Measurements from ENCODE around the gene HNF4A. TPM values are rescaled to one million over a fixed set of nuclear protein-coding genes. Genes with fewer than 3 reads are reported as not detected.

Gene HNF4A
- total RNA-seq, 1 donor from 2014 or later = not detected

GRCh38 chr20:44382641-44383040 is 27.1 kb downstream of the HNF4A start:
- ATAC-seq (no peak), DNase-seq (ENCODE audit: missing footprints) (no peak)
- intact Hi-C loops (cut with DNase I) = no loop called here

- DNase-seq (ENCODE audit: missing footprints) (peak; percentile 93), ATAC-seq (peak; percentile 53)
These were observed 29.0 kb downstream of the HNF4A start for GRCh38 chr20:44384423-44385027.

DNA sequence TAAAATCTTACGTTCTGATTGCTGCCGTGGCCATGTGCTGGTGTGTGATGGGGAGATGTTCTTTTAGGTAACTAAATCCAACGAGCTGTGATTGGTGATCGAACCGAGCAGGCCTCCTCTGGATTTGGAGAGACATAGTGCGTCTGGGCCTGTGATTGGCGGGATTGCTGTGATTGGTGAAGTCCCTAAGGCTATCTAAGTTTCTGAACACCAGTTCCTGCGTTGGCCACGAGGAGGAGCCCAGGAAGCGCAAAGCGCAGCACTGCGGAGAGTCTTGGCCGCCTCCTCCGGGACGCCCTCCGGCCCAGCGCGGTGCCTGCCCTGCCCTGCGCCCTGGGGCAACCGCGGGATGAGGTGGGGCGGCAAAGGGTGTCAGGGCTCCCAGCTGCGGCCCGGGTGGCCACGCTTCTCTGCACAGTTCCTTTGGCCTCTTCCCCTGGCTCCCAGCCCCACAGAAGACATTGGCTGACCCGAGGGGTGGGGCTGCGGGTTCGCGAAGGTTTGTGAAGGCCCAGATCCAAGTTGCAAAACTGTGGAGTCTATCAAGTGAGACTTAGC is 33.0 kb downstream of the HNF4A start:
- ATAC-seq (peak; percentile 66), DNase-seq (ENCODE audit: missing footprints) (peak; percentile 77)
- intact Hi-C loops (cut with DNase I) = loop anchor here (2.0 to 5.0 kb wide), 3 partner anchors 70 to 344 kb away; partner anchors contain the start of gene FITM2

More at GRCh38 chr20:44384423-44385027, 29.0 kb downstream of the HNF4A start:
- intact Hi-C loops (cut with DNase I) = loop anchor here (2.0 to 5.0 kb wide), 3 partner anchors 72 to 348 kb away; partner anchors contain the start of gene FITM2

DNA sequence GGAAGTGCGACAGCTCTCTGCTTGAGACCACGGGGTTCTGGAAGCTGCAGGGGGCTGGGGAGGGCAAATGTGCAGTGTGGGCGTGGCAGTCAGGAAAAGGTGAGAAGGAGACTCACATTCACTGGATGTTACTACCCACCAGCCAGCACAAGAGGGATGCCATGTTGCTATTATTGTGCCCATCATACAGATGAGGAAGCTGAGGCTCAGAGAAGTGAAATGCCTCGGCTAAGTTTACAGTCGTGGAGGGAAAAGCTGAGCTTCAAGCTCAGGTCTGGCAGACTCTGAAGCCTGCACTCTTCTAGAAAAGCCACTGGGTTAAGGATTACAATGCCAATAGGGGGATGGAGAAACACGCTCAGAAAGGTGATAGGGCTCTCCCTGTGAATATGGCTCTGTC is 34.4 kb downstream of the HNF4A start:
- ATAC-seq (no peak), DNase-seq (ENCODE audit: missing footprints) (no peak)
- intact Hi-C loops (cut with DNase I) = loop anchor here (2.0 to 5.0 kb wide), 3 partner anchors 69 to 342 kb away; partner anchors contain the start of gene FITM2

GRCh38 chr20:44390280-44390679 is 34.8 kb downstream of the HNF4A start:
- no peak for DNase-seq (ENCODE audit: missing footprints)
- no peak for ATAC-seq
- intact Hi-C loops (cut with DNase I) = no loop called here

GRCh38 chr20:44392088-44392775 is 36.7 kb downstream of the HNF4A start:
- intact Hi-C loops (cut with DNase I) = no loop called here
- ATAC-seq = no peak
- no peak for DNase-seq (ENCODE audit: missing footprints)

- intact Hi-C loops (cut with DNase I) = no loop called here
- DNase-seq (ENCODE audit: missing footprints) (no peak), ATAC-seq (no peak)
These were observed 37.5 kb downstream of the HNF4A start for GRCh38 chr20:44392776-44393607.

GRCh38 chr20:44393608-44394451 is 38.3 kb downstream of the HNF4A start:
- ATAC-seq (no peak), DNase-seq (ENCODE audit: missing footprints) (no peak)
- intact Hi-C loops (cut with DNase I) = no loop called here

GRCh38 chr20:44394452-44394701 is 38.9 kb downstream of the HNF4A start:
- no peak for ATAC-seq
- DNase-seq (ENCODE audit: missing footprints) = no peak
- intact Hi-C loops (cut with DNase I) = no loop called here

DNA sequence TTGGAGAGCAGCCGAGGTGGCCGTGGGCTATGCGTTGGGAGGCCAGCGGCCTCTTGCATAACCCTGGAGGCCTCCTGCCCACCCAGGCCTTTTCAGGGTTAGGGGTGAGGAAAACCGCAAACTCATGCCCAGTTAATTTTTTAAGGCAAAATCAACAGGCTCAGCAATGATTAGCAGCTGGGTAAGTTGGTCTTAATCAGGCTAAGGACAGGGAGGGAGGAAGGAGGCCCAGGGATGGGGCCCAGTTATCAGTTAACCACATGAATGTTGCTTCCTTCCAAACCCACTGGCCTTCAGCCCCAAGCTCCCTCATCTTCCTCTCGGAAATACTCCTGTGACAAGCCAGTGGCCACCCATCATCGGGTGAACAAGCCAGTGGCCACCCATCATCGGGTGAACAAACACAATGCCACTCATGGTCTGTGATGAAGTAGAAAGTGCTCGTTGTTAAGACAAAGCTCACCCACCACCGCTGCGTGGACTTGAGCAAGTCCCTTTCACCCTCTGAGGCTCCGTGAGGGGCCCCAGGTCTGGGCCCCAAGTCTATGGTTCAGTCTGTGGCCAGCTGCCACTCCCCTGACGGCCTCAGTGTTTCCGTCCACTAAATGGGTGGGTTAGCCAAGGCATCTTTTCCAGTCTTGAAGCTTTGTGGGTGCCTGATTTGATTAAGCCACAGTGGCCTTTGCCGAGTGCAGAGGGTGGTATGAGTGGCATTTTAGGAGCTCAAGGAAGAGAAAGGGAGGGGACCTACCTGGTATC is 39.4 kb downstream of the HNF4A start:
- intact Hi-C loops (cut with DNase I) = no loop called here
- ATAC-seq (no peak), DNase-seq (ENCODE audit: missing footprints) (no peak)

DNA sequence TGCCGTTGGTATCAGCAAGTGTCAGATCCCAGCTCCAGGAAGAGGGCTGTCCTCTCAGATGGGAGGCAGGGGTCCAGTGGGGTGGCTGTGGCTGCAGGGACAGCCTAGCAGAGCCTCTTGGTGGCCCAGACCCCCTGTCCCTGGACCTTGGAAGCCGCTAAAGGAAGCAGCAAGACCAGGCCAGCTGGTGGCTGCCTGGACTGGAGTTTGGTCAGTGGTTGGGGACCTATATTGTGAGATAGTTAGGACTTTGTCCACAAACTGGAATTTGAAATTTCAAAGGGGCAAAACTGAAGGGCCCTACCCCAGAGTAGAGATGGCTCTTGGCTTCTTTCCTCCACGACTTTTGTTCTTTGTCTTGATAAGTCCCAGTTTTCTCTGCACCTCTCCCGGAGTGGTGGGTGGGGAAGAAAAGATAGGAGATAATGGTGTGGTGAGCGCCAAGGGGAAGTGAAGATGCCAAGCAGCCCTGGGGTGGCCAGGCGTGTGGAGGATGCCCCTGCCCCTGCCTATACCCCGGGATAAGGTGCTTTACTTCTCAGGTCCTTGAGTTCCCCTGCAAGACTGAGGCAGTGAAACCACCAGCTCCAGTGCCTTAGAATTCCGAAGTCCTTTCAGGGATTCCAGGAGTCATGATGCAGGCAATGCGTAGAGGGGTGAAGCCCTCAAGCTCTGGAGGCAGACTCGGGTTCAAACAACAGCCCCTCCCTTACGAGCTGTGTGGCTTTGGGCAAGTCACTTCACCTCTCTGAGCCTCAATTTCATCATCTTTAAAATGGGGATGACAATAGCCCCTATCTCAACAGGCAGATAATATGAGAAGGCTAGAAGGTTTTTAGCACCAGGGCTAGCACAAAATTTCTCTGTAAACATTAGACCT is 40.2 kb downstream of the HNF4A start:
- intact Hi-C loops (cut with DNase I) = no loop called here
- ATAC-seq (no peak), DNase-seq (ENCODE audit: missing footprints) (no peak)

GRCh38 chr20:44396369-44397130 is 41.1 kb downstream of the HNF4A start:
- no peak for ATAC-seq
- no peak for DNase-seq (ENCODE audit: missing footprints)
- intact Hi-C loops (cut with DNase I) = no loop called here

- ATAC-seq (no peak), DNase-seq (ENCODE audit: missing footprints) (no peak)
- intact Hi-C loops (cut with DNase I) = no loop called here
These were observed 42.8 kb downstream of the HNF4A start for GRCh38 chr20:44398335-44398734.

DNA sequence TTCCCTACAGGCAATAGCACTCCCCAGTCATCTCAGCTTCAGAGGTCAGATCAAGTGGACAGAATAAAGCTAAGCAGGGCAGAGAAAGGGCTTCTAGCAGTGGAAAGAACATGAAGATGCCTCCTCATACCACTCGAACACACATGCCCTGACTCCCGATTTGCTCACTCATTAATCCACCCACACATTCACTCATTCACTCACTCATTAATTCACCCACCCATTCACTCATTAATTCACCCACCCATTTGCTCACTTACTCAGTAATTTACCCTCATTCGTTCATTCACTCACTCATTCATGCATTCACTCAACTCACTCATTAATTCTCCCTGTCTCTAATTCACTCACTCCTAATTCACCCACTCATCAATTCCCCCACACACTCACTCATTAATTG is 43.9 kb downstream of the HNF4A start:
- DNase-seq (ENCODE audit: missing footprints) (no peak), ATAC-seq (no peak)
- intact Hi-C loops (cut with DNase I) = no loop called here

DNA sequence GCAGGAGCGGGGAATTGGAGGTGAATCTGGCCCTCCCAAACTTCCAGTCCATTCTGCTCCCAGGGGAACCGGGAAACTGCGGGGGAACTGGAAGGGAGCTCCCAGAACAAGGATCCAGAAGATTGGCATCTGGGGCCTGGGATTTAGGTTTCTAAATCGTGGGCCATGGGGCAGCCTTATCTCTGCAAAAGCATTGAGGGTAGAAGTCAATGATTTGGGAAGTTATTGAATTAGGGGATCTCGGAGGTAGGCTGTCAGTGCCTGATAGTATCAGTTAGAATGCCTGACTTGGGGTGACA is 45.1 kb downstream of the HNF4A start:
- DNase-seq (ENCODE audit: missing footprints) (no peak), ATAC-seq (no peak)
- intact Hi-C loops (cut with DNase I) = no loop called here

DNA sequence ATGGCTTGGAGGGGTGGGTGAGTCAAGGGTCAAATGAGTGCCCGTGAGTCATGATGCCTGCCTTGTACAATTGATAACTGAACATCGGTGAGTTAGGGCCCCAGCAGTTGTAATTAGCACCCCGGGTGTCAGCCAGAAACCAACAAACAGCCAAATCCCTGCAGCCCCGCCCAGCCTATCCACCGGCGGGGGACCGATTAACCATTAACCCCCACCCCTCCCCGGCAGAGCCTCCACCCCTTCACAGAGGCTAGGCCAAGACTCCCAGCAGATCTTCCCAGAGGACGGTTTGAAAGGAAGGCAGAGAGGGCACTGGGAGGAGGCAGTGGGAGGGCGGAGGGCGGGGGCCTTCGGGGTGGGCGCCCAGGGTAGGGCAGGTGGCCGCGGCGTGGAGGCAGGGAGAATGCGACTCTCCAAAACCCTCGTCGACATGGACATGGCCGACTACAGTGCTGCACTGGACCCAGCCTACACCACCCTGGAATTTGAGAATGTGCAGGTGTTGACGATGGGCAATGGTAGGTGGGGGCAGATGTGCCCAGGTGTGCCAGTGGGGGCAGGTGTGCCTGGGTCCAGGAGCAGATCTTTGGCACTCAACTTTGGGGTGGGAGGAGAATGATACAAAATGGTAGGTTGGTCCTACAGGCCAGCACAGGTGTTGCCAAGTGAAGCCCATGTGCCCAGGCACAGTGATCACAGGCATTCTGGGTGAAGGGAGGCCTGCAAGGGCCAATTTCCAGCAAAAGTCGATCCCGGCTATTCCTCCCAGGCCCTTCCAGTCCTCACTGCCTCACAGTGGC is 45.7 kb downstream of the HNF4A start:
- intact Hi-C loops (cut with DNase I) = no loop called here
- DNase-seq (ENCODE audit: missing footprints) (no peak), ATAC-seq (no peak)

Data from Right ventricle myocardium inferior (tissue), 1 donor.